Activated naive CD4-positive, alpha-beta T cell treated with anti-CD3 and anti-CD28 coated beads, Interleukin-2, amount 10 ng/mL, durations not matched to agents 5 hours and 36 hours (primary cell): ENCODE data around the gene KLRG1. TPM values are rescaled to one million over a fixed set of nuclear protein-coding genes. Genes with fewer than 3 reads are reported as not detected.

Experiments used
- total RNA-seq, 2 experiments: library from RNA; stranded (reverse); gene quantifications; one replicate each; pipeline ENCODE4 v1.2.3, GENCODE V29; 2021

Gene KLRG1
- total RNA-seq, result 10 to 100 TPM; 12.6 to 13.5 TPM

DNA sequence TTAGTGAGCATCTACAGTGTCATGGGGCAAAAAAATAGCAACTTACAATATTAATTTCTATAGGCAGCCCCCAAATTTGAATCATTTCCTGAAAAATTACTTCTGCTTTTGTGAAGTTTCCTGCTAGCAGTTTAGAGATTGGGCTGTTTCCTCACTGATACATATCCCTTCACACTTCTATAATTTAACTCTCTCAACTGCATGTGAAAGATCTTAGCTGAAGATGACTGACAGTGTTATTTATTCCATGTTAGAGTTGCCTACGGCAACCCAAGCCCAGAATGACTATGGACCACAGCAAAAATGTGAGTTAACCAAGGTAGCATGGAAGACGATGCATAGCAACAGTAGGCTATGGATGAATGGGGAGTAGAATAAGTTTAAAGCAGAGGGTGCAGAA, at the start of gene KLRG1:
Gene KLRG1, plus strand, starts transcription at position 134 of the 400 bp plus-strand sequence. Its CDS starts 90 bp downstream, at position 224.

GRCh38 chr12:8949342-8950220, 39.8 kb upstream of the KLRG1 start, which contains the start of gene M6PR:
TSS of gene M6PR (minus strand) at chr12:8949645. CDS start at chr12:8946404, 3,241 bp downstream.

Other genes starting within 250 kb of the KLRG1 start
- not detected for gene A2ML1, start 166.9 kb upstream of the KLRG1 start, total RNA-seq
- 10 to 100 TPM; 32.6 to 32.9 TPM for gene PHC1, start 75.0 kb upstream of the KLRG1 start, total RNA-seq
- 100 to 1,000 TPM; 193 to 203 TPM for gene M6PR, start 39.9 kb upstream of the KLRG1 start, total RNA-seq
- gene A2M, start 126.4 kb downstream of the KLRG1 start, total RNA-seq, result not detected
- gene PZP, start 218.8 kb downstream of the KLRG1 start, total RNA-seq, result not detected